ENCODE data around the gene ALOXE3. TPM values are rescaled to one million over a fixed set of nuclear protein-coding genes. Genes with fewer than 3 reads are reported as not detected.
"Not testable (repeated sequence)": the region's sequence is repeated elsewhere in the genome, so short reads cannot be mapped to it uniquely, and the experiment has no call there.

ALOXE3 gene
- total and polyA plus RNA-seq, 12 donors, result 0.09 TPM; not detected in 11

- ATAC-seq, result no peak
- intact Hi-C loops (cut with DNase I), result loop anchor here in 1 of 10 donors (10.0 kb wide), 1 partner anchor 176 kb away; the partner anchor contains the start of gene RANGRF
- DNase-seq, result no peak
- Histone ChIP-seq H3K36me3 (no peaks in the 10 kb centered on the region), H3K4me3 (no peak overlapping the region), H3K4me1 (peaks cover 0 to 14% (median 7%) of the 10 kb centered on the region in 9 donors), H3K27ac (no peak overlapping the region), H3K9me3 (no peaks in the 10 kb centered on the region), H3K27me3 (peaks cover 10 to 61% (median 53%) of the 10 kb centered on the region in 7 donors)
- WGBS, 2 donors, result 81 to 85% methylated on average over 33 of the region's 33 CpGs
- TF ChIP-seq CTCF (IDR thresholded peaks at IDR 0.05), result no peak
Measured at GRCh38 chr17:8108972-8109660, 9.2 kb downstream of the ALOXE3 start.

GRCh38 chr17:8106980-8107379 is 11.3 kb downstream of the ALOXE3 start:
- DNase-seq, H3K4me3 ChIP-seq, H3K27ac ChIP-seq, H3K9me3 ChIP-seq, ATAC-seq, H3K36me3 ChIP-seq: not testable (repeated sequence)
- Histone ChIP-seq H3K4me1 (peaks cover 0 to 14% (median 7%) of the 10 kb centered on the region in 9 donors), H3K27me3 (peaks cover 10 to 40% (median 36%) of the 10 kb centered on the region in 7 donors)
- intact Hi-C loops (cut with DNase I), result loop anchor here in 1 of 10 donors (10.0 kb wide), 1 partner anchor 178 kb away; the partner anchor contains the start of gene RANGRF
- WGBS, 2 donors, result 89 to 95% methylated on average over 4 of the region's 4 CpGs

GRCh38 chr17:8105957-8106398 is 12.3 kb downstream of the ALOXE3 start:
- no peak for TF ChIP-seq CTCF (IDR thresholded peaks at IDR 0.05)
- ATAC-seq (no peak), DNase-seq (no peak)
- Histone ChIP-seq H3K9me3 (no peaks in the 10 kb centered on the region), H3K4me3 (no peak overlapping the region), H3K27ac (no peak overlapping the region), H3K27me3 (peaks cover 10 to 30% (median 26%) of the 10 kb centered on the region in 7 donors), H3K36me3 (no peaks in the 10 kb centered on the region), H3K4me1 (peaks cover 0 to 14% (median 7%) of the 10 kb centered on the region in 9 donors)
- intact Hi-C loops (cut with DNase I), result loop anchor here in 1 of 10 donors (10.0 kb wide), 1 partner anchor 179 kb away; the partner anchor contains the start of gene RANGRF
- 68 to 69% methylated on average over 5 of the region's 5 CpGs for WGBS, 2 donors

GRCh38 chr17:8104911-8105310 is 13.4 kb downstream of the ALOXE3 start:
- TF ChIP-seq CTCF (IDR thresholded peaks at IDR 0.05), result no peak
- ATAC-seq (no peak), DNase-seq (no peak)
- Histone ChIP-seq H3K9me3 (no peaks in the 10 kb centered on the region), H3K27me3 (peaks cover 4 to 20% (median 15%) of the 10 kb centered on the region in 7 donors), H3K4me1 (peaks cover 0 to 8% (median 3%) of the 10 kb centered on the region in 9 donors), H3K4me3 (no peak overlapping the region), H3K27ac (no peak overlapping the region), H3K36me3 (no peaks in the 10 kb centered on the region)
- intact Hi-C loops (cut with DNase I), result loop anchor here in 1 of 10 donors (10.0 kb wide), 1 partner anchor 180 kb away; the partner anchor contains the start of gene RANGRF
- 70 to 80% methylated on average over 8 of the region's 8 CpGs for WGBS, 2 donors
